K562 (cell line): ENCODE results near the gene DYNLT3. TPM values are rescaled to one million over a fixed set of nuclear protein-coding genes. Genes with fewer than 3 reads are reported as not detected.

Experiments used
- ATAC-seq: fragments of 200-7000 bp; cut with Tn5 transposase; 3 replicates; pipeline ENCODE4 v1.9.1; 2020; ENCODE audit warnings: moderate library complexity
- BruUV-seq: library from RNA; stranded (reverse); fragments of 400-500 nt; replicated peaks from 2 replicates; lab custom pipeline; 2021; lab: Mats Ljungman, UMichigan
- CTCF ChIA-PET: fragments of 300-600 bp; formaldehyde crosslinking; extraction: SDS; loops from one replicate; lab custom pipeline; 2021; ENCODE audit warnings: low intra/inter-chr PET ratio; lab: Yijun Ruan, JAX
- POLR2A ChIA-PET: fragments of 300-600, 350-650 bp; sonication (Branson Sonifier 250); formaldehyde crosslinking; extraction: SDS; loops from one replicate; lab custom pipeline; 2021; ENCODE audit warnings: antibody characterized with exemption, inconsistent platforms; lab: Yijun Ruan, JAX
- DNase-seq, 4 experiments: peaks; one replicate each; pipeline versions ENCODE4 v3.0.0 to v3.0.0-alpha.2; 2011 to 2018; ENCODE audit warnings: low spot score in 3 of 4, mixed read lengths in 3 of 4; ENCODE audit errors: extremely low read depth in 1 of 4
- FAIRE-seq: peaks from 2 replicates; lab custom pipeline; 2011; peaks lifted over from hg19 to GRCh38; lab: Jason Lieb, UNC
- H2AFZ ChIP-seq: 2 replicates; pipeline ENCODE4 v1.6.0; 2011; ENCODE audit warnings: low read depth, low read length, control low read depth, inconsistent platforms
- H3K27ac ChIP-seq: fragments of 200-600 bp; 3 replicates; pipeline ENCODE4 v1.8.0; 2011; ENCODE audit warnings: low read depth, mild to moderate bottlenecking, control low read depth, inconsistent platforms, low read length, moderate library complexity, mixed read lengths; ENCODE audit errors: extremely low read depth
- H3K27me3 ChIP-seq, 2 experiments: fragments of 300-600 bp in 1 of 2; 2 replicates in 1 of 2; 3 replicates in 1 of 2; pipeline versions ENCODE4 v1.6.0 to v1.8.0; 2011; ENCODE audit warnings: inconsistent platforms in 2 of 2, low read length in 2 of 2, mild to moderate bottlenecking in 1 of 2, mixed read lengths in 1 of 2, moderate library complexity in 1 of 2; ENCODE audit not compliant: control insufficient read depth in 2 of 2, insufficient read depth in 2 of 2
- H3K36me3 ChIP-seq: fragments of 300-600 bp; 3 replicates; pipeline ENCODE4 v1.8.0; 2011; ENCODE audit warnings: mild to moderate bottlenecking, low read length, inconsistent platforms; ENCODE audit not compliant: control insufficient read depth, insufficient read depth
- H3K4me1 ChIP-seq, 2 experiments: fragments of 200-600 bp in 1 of 2; replicated peaks in 1 of 2; 2 replicates in 1 of 2; 3 replicates in 1 of 2; pipeline versions ENCODE4 v1.5.1 to v1.8.0; 2011; ENCODE audit warnings: inconsistent platforms in 2 of 2, low read length in 2 of 2, mild to moderate bottlenecking in 1 of 2, mixed read lengths in 1 of 2, moderate library complexity in 1 of 2; ENCODE audit not compliant: control insufficient read depth in 2 of 2, insufficient read depth in 2 of 2
- H3K4me2 ChIP-seq: 2 replicates; pipeline ENCODE4 v1.6.1; 2011; ENCODE audit warnings: low read length, control low read depth, inconsistent platforms, mixed read lengths; ENCODE audit not compliant: insufficient read depth
- H3K4me3 ChIP-seq: fragments of 200-600 bp; sonication (generic), shearing (Covaris generic); 2 replicates; pipeline ENCODE4 v1.5.1; 2016; ENCODE audit warnings: control low read depth, inconsistent platforms
- H3K79me2 ChIP-seq: fragments of 200-600 bp; 3 replicates; pipeline ENCODE4 v1.8.0; 2011; ENCODE audit warnings: low read length, inconsistent platforms; ENCODE audit not compliant: control insufficient read depth, insufficient read depth
- H3K9ac ChIP-seq, 2 experiments: 2 replicates each; pipeline versions ENCODE4 v1.6.0 to v1.6.1; 2011; ENCODE audit warnings: low read depth in 2 of 2, low read length in 2 of 2, control low read depth in 1 of 2, inconsistent platforms in 1 of 2, mild to moderate bottlenecking in 1 of 2, mixed read lengths in 1 of 2; ENCODE audit not compliant: insufficient read depth in 1 of 2
- H3K9me1 ChIP-seq: one replicate; pipeline ENCODE4 v1.6.0; 2011; ENCODE audit warnings: inconsistent platforms, mild to moderate bottlenecking, low read length, moderate library complexity; ENCODE audit not compliant: control insufficient read depth, insufficient read depth
- H3K9me3 ChIP-seq: replicated peaks from 2 replicates; pipeline ENCODE4 v1.5.1; 2011; ENCODE audit warnings: low read depth, low read length, inconsistent platforms; ENCODE audit not compliant: control insufficient read depth, insufficient read depth
- H4K20me1 ChIP-seq: replicated peaks from 2 replicates; pipeline ENCODE4 v1.6.1; 2011; ENCODE audit warnings: low read length, inconsistent platforms, mixed read lengths; ENCODE audit not compliant: control insufficient read depth, insufficient read depth
- CBFA2T2 ChIP-seq: fragments of 450-650 bp; conservative IDR thresholded peaks from 2 replicates; pipeline ENCODE4 v1.6.1; 2017; ENCODE audit warnings: mild to moderate bottlenecking
- CGGBP1 ChIP-seq: fragments of 250-450 bp; sonication (Bioruptor Pico); IDR thresholded peaks from 2 replicates; pipeline ENCODE4 v1.9.0; 2021; ENCODE audit warnings: mild to moderate bottlenecking
- GMEB1 ChIP-seq: fragments of 250-450 bp; sonication (Bioruptor Pico); IDR thresholded peaks from 2 replicates; pipeline ENCODE4 v1.4.0; 2020; ENCODE audit warnings: mild to moderate bottlenecking
- HDAC3 ChIP-seq: fragments of 450-650 bp; IDR thresholded peaks from 2 replicates; pipeline ENCODE4 v1.6.1; 2018; ENCODE audit warnings: borderline replicate concordance, mild to moderate bottlenecking, moderate library complexity; ENCODE audit not compliant: partially characterized antibody
- KLF10 ChIP-seq: fragments of 250-450 bp; sonication (Bioruptor Pico); IDR thresholded peaks from 2 replicates; pipeline ENCODE4 v1.6.1; 2021; ENCODE audit warnings: matching md5 sums
- NFYB ChIP-seq: IDR thresholded peaks from 2 replicates; pipeline ENCODE4 v1.6.1; 2011; ENCODE audit warnings: mild to moderate bottlenecking, moderate library complexity; ENCODE audit not compliant: insufficient read length; ENCODE audit errors: extremely low read depth
- PURB ChIP-seq: sonication (generic); formaldehyde crosslinking; IDR thresholded peaks from 2 replicates; pipeline ENCODE4 v1.9.0; 2021; ENCODE audit warnings: low read depth, mild to moderate bottlenecking, missing genetic modification reagents
- SIN3A ChIP-seq, 2 experiments: fragments of 150-350 bp in 1 of 2; IDR thresholded peaks; 2 replicates each; pipeline ENCODE4 v1.6.1; 2011 to 2016; ENCODE audit warnings: borderline replicate concordance in 2 of 2, low read depth in 2 of 2, low read length in 2 of 2, mild to moderate bottlenecking in 2 of 2, moderate library complexity in 2 of 2; ENCODE audit not compliant: control insufficient read depth in 1 of 2
- SMARCC2 ChIP-seq: fragments of 450-650 bp; IDR thresholded peaks from 2 replicates; pipeline ENCODE4 v1.6.1; 2017; ENCODE audit warnings: antibody characterized with exemption, moderate library complexity, mild to moderate bottlenecking, low read depth
- SRSF9 ChIP-seq: fragments of 200-400 bp; formaldehyde crosslinking; IDR thresholded peaks from 2 replicates; pipeline ENCODE4 v1.6.1; 2017; ENCODE audit warnings: low read depth, low read length, borderline replicate concordance
- TSHZ1 ChIP-seq: fragments of 250-450 bp; sonication (Bioruptor Pico); IDR thresholded peaks from 2 replicates; pipeline ENCODE4 v1.4.0; 2020; ENCODE audit warnings: mild to moderate bottlenecking, moderate library complexity
- ZMIZ1 ChIP-seq, 2 experiments: fragments of 150-350 bp in 1 of 2; IDR thresholded peaks; 2 replicates each; pipeline ENCODE4 v1.6.1; 2012 to 2016; ENCODE audit warnings: low read depth in 2 of 2, low read length in 2 of 2, mild to moderate bottlenecking in 1 of 2, moderate library complexity in 1 of 2
- ZNF316 ChIP-seq: fragments of 450-650 bp; IDR thresholded peaks from 2 replicates; pipeline ENCODE4 v1.6.1; 2016
- ZNF431 ChIP-seq: sonication (generic); formaldehyde crosslinking; IDR thresholded peaks from 2 replicates; pipeline ENCODE4 v1.8.0; 2022; ENCODE audit warnings: mild to moderate bottlenecking, missing genetic modification reagents
- WGBS: fragments of 100-300 bp; shearing (Covaris generic); methylation state at CpG from one replicate; pipeline ENCODE4 v1.1.6; 2016; ENCODE audit warnings: low coverage, mixed read lengths; ENCODE audit not compliant: insufficient coverage; ENCODE audit errors: missing lambda C conversion rate; 5-methylcytosine and 5-hydroxymethylcytosine counted together
- in situ Hi-C: fragments of 300-500 bp; cut with MboI; formaldehyde crosslinking; loops from 4 replicates; pipeline ENCODE4 v1.15.0; 2018; ENCODE audit warnings: inconsistent platforms, mixed read lengths
- intact Hi-C: fragments of 100-400 bp; cut with micrococcal nuclease; formaldehyde crosslinking; loops from 2 replicates; pipeline ENCODE4 v1.14.2; 2022
- polyA plus RNA-seq, 8 experiments: library from polyadenylated mRNA; depleted of rRNA in 4 of 8; stranded (reverse) in 5 of 8; unstranded in 3 of 8; fragments of >200 nt; fragmentation: Nextera tagmentation in 2 of 8; fragmentation: Illumina TruSeq in 1 of 8; extraction: Ambion mirVana in 2 of 8; extraction: Trizol in 1 of 8; gene quantifications; 2 replicates each; pipeline versions ENCODE4 v1.2.1 to v1.2.3, GENCODE V29; 2011 to 2014; ENCODE audit warnings: inconsistent platforms in 1 of 8, missing spikeins in 1 of 8
- total RNA-seq, 7 experiments: library from RNA; depleted of rRNA in 6 of 7; stranded (reverse); fragments of >200 nt in 6 of 7; fragmentation: Illumina TruSeq in 2 of 7; extraction: Trizol in 2 of 7; gene quantifications; 2 replicates each; pipeline versions ENCODE4 v1.2.1 to v1.2.3, GENCODE V29; 2011 to 2021; ENCODE audit warnings: low replicate concordance in 1 of 7

The DYNLT3 gene
- total and polyA plus RNA-seq, 9 of the 15 experiments (the other 6 are each of a cell fraction or from before 2014, with no cell fraction given), result 4.5 to 17.5 (median 8.3) TPM

- Histone ChIP-seq H3K9me3 (no peaks in the 10 kb centered on the region), H3K36me3 (no peaks in the 10 kb centered on the region), H3K9ac (no peak overlapping the region), H3K4me1 (no peaks in the 10 kb centered on the region; a peak in 1 of 5 replicates), H3K79me2 (no peaks in the 10 kb centered on the region), H3K9me1 (no peaks in the 10 kb centered on the region), H3K4me2 (no peak overlapping the region), H2AFZ (no peak overlapping the region), H3K27ac (no peak overlapping the region), H3K27me3 (no peaks in the 10 kb centered on the region), H3K4me3 (no peak overlapping the region), H4K20me1 (no peaks in the 10 kb centered on the region)
- intact Hi-C loops (no loop called here), in situ Hi-C loops (no loop called here)
- CTCF ChIA-PET, result no interaction called here
- FAIRE-seq (no peak), ATAC-seq (no peak), DNase-seq (no peak)
- 0% methylated on average over 2 of the region's 2 CpGs for WGBS
- POLR2A ChIA-PET, result no interaction called here
- BruUV-seq, result no TSS peak
- TF ChIP-seq CBFA2T2 (no peak), HDAC3 (no peak), CGGBP1 (CRISPR knock-in tag) (no peak), TSHZ1 (CRISPR knock-in tag) (no peak), ZMIZ1 (IDR thresholded peaks at IDR 0.05; ENCODE audit: low read depth in 2 of 2, low read length in 2 of 2) (no peak), NFYB (no peak), GMEB1 (CRISPR knock-in tag) (no peak), SRSF9 (no peak), PURB (CRISPR knock-in tag) (no peak), ZNF431 (CRISPR knock-in tag) (no peak), ZNF316 (no peak), SMARCC2 (no peak), KLF10 (CRISPR knock-in tag) (no peak), SIN3A (IDR thresholded peaks at IDR 0.05; ENCODE audit: borderline replicate concordance in 2 of 2, control insufficient read depth in 1 of 2, low read depth in 2 of 2, low read length in 2 of 2) (no peak)
These were observed 37.4 kb downstream of the DYNLT3 start for GRCh38 chrX:37809970-37810369.
